HL-60 (cell line): ENCODE measurements around the gene NEK3.

Experiments used
- DNase-seq, 2 experiments: peaks; one replicate each; pipeline ENCODE4 v3.0.0-alpha.2; 2010 to 2020; ENCODE audit warnings: low read depth in 1 of 2, low spot score in 1 of 2
- H3K27ac ChIP-seq: fragments of 250-450 bp; sonication (Bioruptor Pico); replicated peaks from 2 replicates; pipeline ENCODE4 v1.5.1; 2020; ENCODE audit warnings: mild to moderate bottlenecking, moderate library complexity
- H3K27me3 ChIP-seq: fragments of 250-450 bp; sonication (Bioruptor Pico); 2 replicates; pipeline ENCODE4 v1.5.1; 2021; ENCODE audit warnings: mild to moderate bottlenecking, moderate library complexity; ENCODE audit not compliant: insufficient read depth, poor library complexity, severe bottlenecking
- H3K4me3 ChIP-seq: replicated peaks from 2 replicates; pipeline ENCODE4 v1.5.1; 2011; ENCODE audit warnings: mild to moderate bottlenecking, control low read depth, low read length; ENCODE audit not compliant: insufficient read depth
- CTCF ChIP-seq: IDR thresholded peaks from one replicate; pipeline ENCODE4 v1.5.1; 2011; ENCODE audit warnings: low read length, control low read depth, inconsistent platforms; ENCODE audit not compliant: insufficient read depth
- GABPA ChIP-seq: IDR thresholded peaks from 2 replicates; pipeline ENCODE4 v1.6.1; 2012; ENCODE audit warnings: low read depth
- POLR2AphosphoS5 ChIP-seq: IDR thresholded peaks from 2 replicates; pipeline ENCODE4 v1.6.1; 2012; ENCODE audit warnings: low read depth
- REST ChIP-seq: IDR thresholded peaks from 2 replicates; pipeline ENCODE4 v1.6.1; 2012; ENCODE audit warnings: low read depth; ENCODE audit not compliant: insufficient replicate concordance
- SPI1 ChIP-seq: IDR thresholded peaks from 2 replicates; pipeline ENCODE4 v1.6.1; 2012; ENCODE audit warnings: low read depth, mild to moderate bottlenecking, borderline replicate concordance

The NEK3 gene

GRCh38 chr13:52096062-52096461 is 63.3 kb downstream of the NEK3 start:
- TF ChIP-seq SPI1 = no peak
- no peak for TF ChIP-seq POLR2AphosphoS5
- TF ChIP-seq CTCF = no peak
- no peak for TF ChIP-seq GABPA
- TF ChIP-seq REST = no peak

GRCh38 chr13:52092087-52092486 is 67.3 kb downstream of the NEK3 start:
- no peak overlapping the region for H3K4me3 ChIP-seq
- no peaks in the 10 kb centered on the region for H3K27me3 ChIP-seq
- TF ChIP-seq GABPA (no peak), SPI1 (no peak), POLR2AphosphoS5 (no peak), CTCF (no peak), REST (no peak)
- no peak for DNase-seq
- H3K27ac ChIP-seq = no peak overlapping the region

More at GRCh38 chr13:52096062-52096461, 63.3 kb downstream of the NEK3 start:
- no peak overlapping the region for H3K4me3 ChIP-seq
- no peaks in the 10 kb centered on the region for H3K27me3 ChIP-seq
- H3K27ac ChIP-seq = no peak overlapping the region
- no peak for DNase-seq

- no peak overlapping the region for H3K4me3 ChIP-seq
- H3K27ac ChIP-seq = no peak overlapping the region
- no peaks in the 10 kb centered on the region for H3K27me3 ChIP-seq
- DNase-seq = no peak
- TF ChIP-seq POLR2AphosphoS5 (no peak), GABPA (no peak), CTCF (no peak), SPI1 (no peak), REST (no peak)
Measured at GRCh38 chr13:52091473-52091872, 67.9 kb downstream of the NEK3 start.
